HG03039 (cell line): Measurements from ENCODE around the gene PTTG1IP.

Experiments used
- ATAC-seq: cut with Tn5 transposase; IDR thresholded peaks from one replicate; pipeline ENCODE4 v1.9.1; 2021; ENCODE audit warnings: mild to moderate bottlenecking, moderate library complexity; ENCODE audit not compliant: unreplicated experiment

Gene PTTG1IP

GRCh38 chr21:44805859-44806258 lies 67.6 kb downstream of the PTTG1IP start:
- no peak for ATAC-seq

GRCh38 chr21:44805226-44805625 lies 68.3 kb downstream of the PTTG1IP start:
- ATAC-seq: no peak

GRCh38 chr21:44804762-44805161 lies 68.7 kb downstream of the PTTG1IP start:
- no peak for ATAC-seq

GRCh38 chr21:44803651-44804050 lies 69.8 kb downstream of the PTTG1IP start:
- no peak for ATAC-seq

GRCh38 chr21:44802396-44803153 lies 70.9 kb downstream of the PTTG1IP start:
- ATAC-seq: no peak

- ATAC-seq: peak; percentile 66
Measured at GRCh38 chr21:44801468-44802395, 71.8 kb downstream of the PTTG1IP start, which contains the start of gene UBE2G2. Gene UBE2G2, minus strand, starts transcription at chr21:44801820. Its CDS starts 72 bp downstream, at chr21:44801748.

GRCh38 chr21:44800971-44801467 lies 72.5 kb downstream of the PTTG1IP start:
- no peak for ATAC-seq

- ATAC-seq: no peak
Measured at GRCh38 chr21:44800103-44800502, 73.4 kb downstream of the PTTG1IP start.

- no peak for ATAC-seq
Measured at GRCh38 chr21:44799646-44800045, 73.8 kb downstream of the PTTG1IP start.
